Ramos (cell line): Measurements from ENCODE around the gene SIX1.

ENCODE experiments used
- in situ Hi-C: fragments of 300-500 bp; cut with MboI; formaldehyde crosslinking; loops from one replicate; pipeline ENCODE4 v1.14.3; 2022; ENCODE audit warnings: low sequenced_read_pairs; ENCODE audit not compliant: unreplicated experiment

The SIX1 gene

GRCh38 chr14:60616461-60616959, 32.8 kb downstream of the SIX1 start:
- in situ Hi-C loops = no loop called here

DNA sequence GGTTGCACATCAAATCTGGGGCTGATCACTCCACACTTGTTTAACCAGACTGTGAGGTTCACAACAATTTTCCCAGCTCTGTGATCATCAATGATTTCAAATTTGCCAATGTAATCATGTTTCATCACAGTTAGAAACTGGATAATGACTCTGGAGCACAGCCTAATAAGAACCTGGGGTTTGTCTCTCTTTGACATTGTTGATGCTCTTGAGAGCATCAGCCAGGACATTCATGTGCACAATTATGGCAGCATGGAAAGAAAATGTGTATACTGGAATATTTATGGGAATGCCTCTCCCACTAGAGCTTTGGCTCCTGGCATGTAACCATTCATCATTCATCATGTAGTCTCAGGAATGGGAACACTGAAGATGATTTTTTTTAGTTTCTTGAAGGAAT, 47.0 kb downstream of the SIX1 start:
- in situ Hi-C loops = no loop called here

- in situ Hi-C loops = no loop called here
These were observed 49.5 kb downstream of the SIX1 start for GRCh38 chr14:60599727-60600126.

GRCh38 chr14:60596139-60596538, 53.1 kb downstream of the SIX1 start:
- in situ Hi-C loops = no loop called here

DNA sequence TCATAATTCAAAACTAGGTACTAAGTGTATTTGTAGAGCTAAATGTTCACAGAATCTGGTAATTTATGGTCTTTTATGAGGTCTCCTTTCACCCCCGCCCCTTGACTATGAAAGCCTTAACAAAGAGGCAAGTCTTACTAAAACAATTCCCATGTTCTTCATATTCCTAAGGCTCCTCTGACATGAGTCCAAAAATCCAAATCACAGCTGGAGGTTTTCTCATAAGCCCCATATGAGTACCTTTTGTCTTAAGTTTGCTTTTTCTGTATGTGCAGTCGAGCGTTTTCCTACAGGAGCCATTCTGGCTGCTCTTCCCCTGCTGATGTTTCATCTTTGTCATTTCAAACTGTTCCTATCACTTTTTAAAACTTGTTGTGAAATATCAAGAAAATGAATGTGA, 55.2 kb downstream of the SIX1 start:
- in situ Hi-C loops = no loop called here
